ENCODE measurements around the gene GRK5.

DNA sequence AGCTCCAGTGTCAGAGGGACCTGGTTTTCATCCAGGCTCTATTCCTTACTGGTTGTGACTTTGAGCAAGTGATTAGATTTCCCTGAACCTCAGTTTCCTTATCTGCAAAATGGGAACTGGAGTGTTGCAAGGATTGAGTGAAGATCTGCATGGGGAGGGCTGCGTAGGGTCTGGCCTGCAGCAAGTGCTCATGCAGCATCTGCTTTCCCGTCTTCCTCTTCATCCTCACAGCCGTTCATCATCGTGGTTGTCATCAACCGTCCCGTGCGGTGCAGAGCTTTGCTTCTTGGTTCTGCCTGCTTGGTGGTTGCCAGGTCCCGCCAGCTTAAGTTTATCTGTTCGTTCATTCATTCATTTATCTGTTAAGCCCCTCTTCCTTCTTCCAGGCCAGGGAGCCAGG is 135.0 kb downstream of the GRK5 start:
- TF ChIP-seq, protein P1, sequence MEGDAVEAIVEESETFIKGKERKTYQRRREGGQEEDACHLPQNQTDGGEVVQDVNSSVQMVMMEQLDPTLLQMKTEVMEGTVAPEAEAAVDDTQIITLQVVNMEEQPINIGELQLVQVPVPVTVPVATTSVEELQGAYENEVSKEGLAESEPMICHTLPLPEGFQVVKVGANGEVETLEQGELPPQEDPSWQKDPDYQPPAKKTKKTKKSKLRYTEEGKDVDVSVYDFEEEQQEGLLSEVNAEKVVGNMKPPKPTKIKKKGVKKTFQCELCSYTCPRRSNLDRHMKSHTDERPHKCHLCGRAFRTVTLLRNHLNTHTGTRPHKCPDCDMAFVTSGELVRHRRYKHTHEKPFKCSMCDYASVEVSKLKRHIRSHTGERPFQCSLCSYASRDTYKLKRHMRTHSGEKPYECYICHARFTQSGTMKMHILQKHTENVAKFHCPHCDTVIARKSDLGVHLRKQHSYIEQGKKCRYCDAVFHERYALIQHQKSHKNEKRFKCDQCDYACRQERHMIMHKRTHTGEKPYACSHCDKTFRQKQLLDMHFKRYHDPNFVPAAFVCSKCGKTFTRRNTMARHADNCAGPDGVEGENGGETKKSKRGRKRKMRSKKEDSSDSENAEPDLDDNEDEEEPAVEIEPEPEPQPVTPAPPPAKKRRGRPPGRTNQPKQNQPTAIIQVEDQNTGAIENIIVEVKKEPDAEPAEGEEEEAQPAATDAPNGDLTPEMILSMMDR (IDR thresholded peaks at IDR 0.05), result no peak
- TF ChIP-seq POLR2A (IDR thresholded peaks at IDR 0.05), result no peak

Data from thyroid gland (tissue), 4 donors.